ENCODE results near the gene NOLC1. TPM values are rescaled to one million over a fixed set of nuclear protein-coding genes. Genes with fewer than 3 reads are reported as not detected.

NOLC1 gene
- total and polyA plus RNA-seq, 9 donors = 32.0 to 88.8 (median 50.2) TPM

- no peak for DNase-seq
- intact Hi-C loops (cut with DNase I) = loop anchor here in 2 of 4 donors (5.0 to 10.0 kb wide), 2 partner anchors 37 to 45 kb away; partner anchors contain the start of gene HPS6 (in 1 of the 2)
- Histone ChIP-seq H3K9me3 (no peaks in the 10 kb centered on the region), H3K27me3 (no peaks in the 10 kb centered on the region), H3K36me3 (no peaks in the 10 kb centered on the region), H3K27ac (no peak overlapping the region), H3K4me3 (no peak overlapping the region), H3K4me1 (ENCODE audit: insufficient read depth) (peaks cover 9% of the 10 kb centered on the region)
- TF ChIP-seq CTCF (IDR thresholded peaks at IDR 0.05) (no peak), EP300 (IDR thresholded peaks at IDR 0.05) (no peak), POLR2A (IDR thresholded peaks at IDR 0.05) (no peak)
- 82 to 87% (median 83%) methylated on average over 24 of the region's 24 CpGs for WGBS, 3 donors
Measured at GRCh38 chr10:102109166-102110116, 42.7 kb upstream of the NOLC1 start.

- intact Hi-C loops (cut with DNase I) = loop anchor here in 1 of 4 donors (10.0 kb wide), 1 partner anchor 46 kb away; the partner anchor contains the start of gene HPS6
Measured at GRCh38 chr10:102111276-102111675, 40.9 kb upstream of the NOLC1 start.

GRCh38 chr10:102112210-102112817, 39.9 kb upstream of the NOLC1 start:
- no peak for DNase-seq
- Histone ChIP-seq H3K27ac (peak overlapping the region in 1 of 2 donors; percentile 70), H3K4me3 (no peak overlapping the region), H3K9me3 (no peaks in the 10 kb centered on the region), H3K36me3 (no peaks in the 10 kb centered on the region), H3K27me3 (no peaks in the 10 kb centered on the region), H3K4me1 (ENCODE audit: insufficient read depth) (peaks cover 16% of the 10 kb centered on the region)
- 44 to 56% (median 55%) methylated on average over 3 of the region's 3 CpGs for WGBS, 3 donors
- no peak for TF ChIP-seq POLR2A (IDR thresholded peaks at IDR 0.05)
- no peak for TF ChIP-seq CTCF (IDR thresholded peaks at IDR 0.05)
- TF ChIP-seq EP300 (IDR thresholded peaks at IDR 0.05) = no peak
- intact Hi-C loops (cut with DNase I) = loop anchor here in 1 of 4 donors (10.0 kb wide), 1 partner anchor 48 kb away; the partner anchor contains the start of gene HPS6

More at GRCh38 chr10:102111276-102111675, 40.9 kb upstream of the NOLC1 start:
- DNase-seq = no peak
- WGBS, 3 donors = 85 to 88% (median 87%) methylated on average over 12 of the region's 12 CpGs
- H3K36me3 ChIP-seq = no peaks in the 10 kb centered on the region
- no peak overlapping the region for H3K27ac ChIP-seq
- TF ChIP-seq POLR2A (IDR thresholded peaks at IDR 0.05) (no peak), CTCF (IDR thresholded peaks at IDR 0.05) (no peak), EP300 (IDR thresholded peaks at IDR 0.05) (no peak)
- H3K9me3 ChIP-seq = no peaks in the 10 kb centered on the region
- no peak overlapping the region for H3K4me3 ChIP-seq
- peaks cover 10% of the 10 kb centered on the region for H3K4me1 ChIP-seq (ENCODE audit: insufficient read depth)
- H3K27me3 ChIP-seq = no peaks in the 10 kb centered on the region

GRCh38 chr10:102113261-102113955, 38.8 kb upstream of the NOLC1 start:
- peak overlapping the region; percentile 70 to 81 for H3K27ac ChIP-seq
- intact Hi-C loops (cut with DNase I) = loop anchor here in 1 of 4 donors (10.0 kb wide), 1 partner anchor 49 kb away; the partner anchor contains the start of gene HPS6
- WGBS, 3 donors = 42 to 55% (median 55%) methylated on average over 6 to 7 of the region's 7 CpGs
- H3K4me1 ChIP-seq (ENCODE audit: insufficient read depth) = peaks cover 22% of the 10 kb centered on the region
- no peaks in the 10 kb centered on the region for H3K36me3 ChIP-seq
- TF ChIP-seq POLR2A (IDR thresholded peaks at IDR 0.05) (no peak), EP300 (IDR thresholded peaks at IDR 0.05) (no peak), CTCF (IDR thresholded peaks at IDR 0.05) (no peak)
- H3K4me3 ChIP-seq = peak overlapping the region; percentile 69
- no peak for DNase-seq
- no peaks in the 10 kb centered on the region for H3K27me3 ChIP-seq
- H3K9me3 ChIP-seq = no peaks in the 10 kb centered on the region
